ENCODE results near the gene DYNLRB1. TPM values are rescaled to one million over a fixed set of nuclear protein-coding genes. Genes with fewer than 3 reads are reported as not detected.

Gene DYNLRB1
- total and polyA plus RNA-seq, 2 of the 13 experiments (the other 11 are each of a cell fraction or from before 2014, with no cell fraction given), result 140 to 244 TPM

DNA sequence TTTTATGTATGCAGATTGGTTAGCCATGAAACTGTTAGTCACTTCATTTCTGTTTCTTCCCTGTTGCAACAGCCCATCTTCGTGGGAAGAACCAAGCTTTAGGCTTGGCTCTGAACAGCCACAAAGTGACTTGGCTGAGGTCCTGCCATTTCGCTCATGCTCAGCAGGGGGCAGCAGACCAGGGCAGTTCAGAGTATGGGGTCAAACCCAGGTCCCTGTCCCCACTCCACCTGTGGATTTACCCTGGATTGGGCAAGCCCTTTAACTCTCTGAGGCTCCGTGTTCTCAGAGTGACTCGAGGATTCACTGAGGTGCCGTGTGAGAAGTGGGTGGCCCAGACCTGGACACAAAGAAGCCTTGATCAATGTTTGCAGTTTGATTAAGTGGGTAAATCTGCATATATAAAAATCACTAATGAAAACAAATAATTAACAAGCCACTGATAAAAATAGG is 22.5 kb downstream of the DYNLRB1 start (continued):
- no peak for TF ChIP-seq SIN3A (IDR thresholded peaks at IDR 0.05; ENCODE audit: borderline replicate concordance, low read depth, low read length)
- no peak for TF ChIP-seq ZNF770 (CRISPR knock-in tag; IDR thresholded peaks at IDR 0.05)
- TF ChIP-seq CBX5 (CRISPR knock-in tag; IDR thresholded peaks at IDR 0.05; ENCODE audit: borderline replicate concordance), result no peak; the same call in 1 of the 2 replicates
- TF ChIP-seq ZNF878 (CRISPR knock-in tag; IDR thresholded peaks at IDR 0.05), result no peak
- no peak for TF ChIP-seq STAT5B (CRISPR knock-in tag; IDR thresholded peaks at IDR 0.05)
- no peak for TF ChIP-seq TCF12 (IDR thresholded peaks at IDR 0.05)
- TF ChIP-seq TCF12 (CRISPR knock-in tag; IDR thresholded peaks at IDR 0.05), result no peak
- TF ChIP-seq FOXA1 (IDR thresholded peaks at IDR 0.05), result no peak
- TF ChIP-seq FOXA1 (CRISPR knock-in tag; IDR thresholded peaks at IDR 0.05), result no peak
- peak; percentile 46; the same call in 1 of the 2 replicates for TF ChIP-seq GATAD2A (CRISPR knock-in tag; IDR thresholded peaks at IDR 0.05)
- TF ChIP-seq ZNF850 (CRISPR knock-in tag; conservative IDR thresholded peaks at IDR 0.05), result no peak
- no peak for TF ChIP-seq RCOR2 (CRISPR knock-in tag; IDR thresholded peaks at IDR 0.05)
- TF ChIP-seq ZNF644 (CRISPR knock-in tag; IDR thresholded peaks at IDR 0.05; ENCODE audit: low read depth), result no peak
- no peak for TF ChIP-seq PRDM15 (CRISPR knock-in tag; IDR thresholded peaks at IDR 0.05)
- TF ChIP-seq SMAD3 (CRISPR knock-in tag; IDR thresholded peaks at IDR 0.05), result 0 out of 2 replicates have a peak, but pooled peaks have one; percentile 27
- no peak for TF ChIP-seq ATF1 (CRISPR knock-in tag; IDR thresholded peaks at IDR 0.05)
- TF ChIP-seq PHF20 (CRISPR knock-in tag; IDR thresholded peaks at IDR 0.05), result no peak
- no peak for TF ChIP-seq SIN3B (IDR thresholded peaks at IDR 0.05; ENCODE audit: low read length)
- no peak for TF ChIP-seq HMG20B (CRISPR knock-in tag; conservative IDR thresholded peaks at IDR 0.05)
- 0 out of 2 replicates have a peak, but pooled peaks have one; percentile 66 for TF ChIP-seq ZNF205 (CRISPR knock-in tag; IDR thresholded peaks at IDR 0.05)
- no peak for TF ChIP-seq HDAC1 (CRISPR knock-in tag; IDR thresholded peaks at IDR 0.05)
- no peak for TF ChIP-seq GZF1 (CRISPR knock-in tag; IDR thresholded peaks at IDR 0.05)
- TF ChIP-seq, protein P1, sequence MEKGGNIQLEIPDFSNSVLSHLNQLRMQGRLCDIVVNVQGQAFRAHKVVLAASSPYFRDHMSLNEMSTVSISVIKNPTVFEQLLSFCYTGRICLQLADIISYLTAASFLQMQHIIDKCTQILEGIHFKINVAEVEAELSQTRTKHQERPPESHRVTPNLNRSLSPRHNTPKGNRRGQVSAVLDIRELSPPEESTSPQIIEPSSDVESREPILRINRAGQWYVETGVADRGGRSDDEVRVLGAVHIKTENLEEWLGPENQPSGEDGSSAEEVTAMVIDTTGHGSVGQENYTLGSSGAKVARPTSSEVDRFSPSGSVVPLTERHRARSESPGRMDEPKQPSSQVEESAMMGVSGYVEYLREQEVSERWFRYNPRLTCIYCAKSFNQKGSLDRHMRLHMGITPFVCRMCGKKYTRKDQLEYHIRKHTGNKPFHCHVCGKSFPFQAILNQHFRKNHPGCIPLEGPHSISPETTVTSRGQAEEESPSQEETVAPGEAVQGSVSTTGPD (CRISPR knock-in tag; IDR thresholded peaks at IDR 0.05), result no peak
- TF ChIP-seq, protein P2, sequence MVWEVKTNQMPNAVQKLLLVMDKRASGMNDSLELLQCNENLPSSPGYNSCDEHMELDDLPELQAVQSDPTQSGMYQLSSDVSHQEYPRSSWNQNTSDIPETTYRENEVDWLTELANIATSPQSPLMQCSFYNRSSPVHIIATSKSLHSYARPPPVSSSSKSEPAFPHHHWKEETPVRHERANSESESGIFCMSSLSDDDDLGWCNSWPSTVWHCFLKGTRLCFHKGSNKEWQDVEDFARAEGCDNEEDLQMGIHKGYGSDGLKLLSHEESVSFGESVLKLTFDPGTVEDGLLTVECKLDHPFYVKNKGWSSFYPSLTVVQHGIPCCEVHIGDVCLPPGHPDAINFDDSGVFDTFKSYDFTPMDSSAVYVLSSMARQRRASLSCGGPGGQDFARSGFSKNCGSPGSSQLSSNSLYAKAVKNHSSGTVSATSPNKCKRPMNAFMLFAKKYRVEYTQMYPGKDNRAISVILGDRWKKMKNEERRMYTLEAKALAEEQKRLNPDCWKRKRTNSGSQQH (CRISPR knock-in tag; IDR thresholded peaks at IDR 0.05; ENCODE audit: low read depth), result no peak
- no peak for TF ChIP-seq CENPX (CRISPR knock-in tag; IDR thresholded peaks at IDR 0.05)
- 0 out of 2 replicates have a peak, but pooled peaks have one; percentile 39 for TF ChIP-seq KLF6 (CRISPR knock-in tag; IDR thresholded peaks at IDR 0.05)
- TF ChIP-seq DNMT1 (CRISPR knock-in tag; IDR thresholded peaks at IDR 0.05), result 0 out of 2 replicates have a peak, but pooled peaks have one; percentile 39

All from HepG2 (cell line).